Hypothalamus (tissue), 51 donors: Measurements from ENCODE around the gene TXN2.
"Not testable (repeated sequence)": the region's sequence is repeated elsewhere in the genome, so short reads cannot be mapped to it uniquely, and the experiment has no call there.

ENCODE experiments used
- DNase-seq, 51 donors: peaks; one replicate each; lab custom pipeline; 2025; lab: John Stamatoyannopoulos, UW

Gene TXN2

DNA sequence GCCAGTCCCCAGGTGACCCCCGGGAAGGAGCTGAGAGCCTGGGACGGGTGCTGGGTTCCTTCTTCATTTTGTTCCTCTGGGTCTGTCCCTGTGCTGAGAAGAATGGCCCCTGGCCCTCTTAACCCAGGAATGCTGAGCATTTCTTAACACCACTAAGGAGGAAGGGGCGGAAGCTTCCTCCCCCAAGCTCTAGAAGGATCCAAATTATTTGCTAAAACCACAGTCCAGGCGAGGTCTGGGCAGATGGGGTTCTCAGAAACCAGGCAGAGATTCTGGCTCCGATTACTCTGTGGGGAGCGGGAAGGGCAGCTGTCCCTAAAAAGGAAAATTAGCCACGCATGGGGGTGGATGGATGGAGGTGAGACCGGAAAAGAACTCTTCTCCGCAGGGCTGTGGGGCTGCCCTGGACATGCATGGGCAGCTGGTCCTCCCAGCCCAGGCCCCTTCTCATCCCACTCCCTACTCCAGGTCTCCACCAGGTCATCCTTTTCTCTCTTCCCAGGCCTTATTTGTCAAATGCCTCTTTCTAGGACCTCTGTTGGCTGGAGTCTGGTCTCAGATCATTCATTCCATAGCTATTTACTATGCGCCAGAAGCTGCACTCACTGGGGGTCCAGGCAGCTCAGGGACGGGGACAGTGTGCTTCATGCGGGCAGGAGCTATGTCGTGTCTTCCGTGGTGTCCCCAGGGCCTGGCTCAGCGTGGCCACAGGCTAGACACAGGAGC is 48.7 kb downstream of the TXN2 start:
- no peak for DNase-seq

DNA sequence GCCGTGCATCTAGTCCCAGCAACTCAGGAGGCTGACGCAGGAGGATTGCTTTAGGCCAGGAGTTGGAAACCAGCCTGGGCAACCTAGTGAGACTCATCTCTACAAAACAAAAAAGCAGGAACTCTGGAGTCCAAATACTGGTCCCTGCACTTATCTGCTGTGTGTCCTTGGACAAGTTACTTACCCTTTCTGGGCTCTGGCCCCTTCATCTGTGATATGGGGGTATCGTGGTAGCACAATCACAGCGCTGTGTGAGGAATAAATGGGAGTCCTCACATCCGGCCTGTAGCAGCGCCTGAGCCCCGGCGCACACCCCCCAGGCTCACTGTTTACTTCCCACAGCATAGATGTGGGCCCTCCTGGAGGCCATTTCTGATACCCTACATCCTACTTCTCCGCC is 49.5 kb downstream of the TXN2 start:
- no peak for DNase-seq

- no peak for DNase-seq
Observed at GRCh38 chr22:36430863-36431262, 50.6 kb downstream of the TXN2 start.

- not testable (repeated sequence) for DNase-seq
Observed at GRCh38 chr22:36427952-36428351, 53.5 kb downstream of the TXN2 start.

DNA sequence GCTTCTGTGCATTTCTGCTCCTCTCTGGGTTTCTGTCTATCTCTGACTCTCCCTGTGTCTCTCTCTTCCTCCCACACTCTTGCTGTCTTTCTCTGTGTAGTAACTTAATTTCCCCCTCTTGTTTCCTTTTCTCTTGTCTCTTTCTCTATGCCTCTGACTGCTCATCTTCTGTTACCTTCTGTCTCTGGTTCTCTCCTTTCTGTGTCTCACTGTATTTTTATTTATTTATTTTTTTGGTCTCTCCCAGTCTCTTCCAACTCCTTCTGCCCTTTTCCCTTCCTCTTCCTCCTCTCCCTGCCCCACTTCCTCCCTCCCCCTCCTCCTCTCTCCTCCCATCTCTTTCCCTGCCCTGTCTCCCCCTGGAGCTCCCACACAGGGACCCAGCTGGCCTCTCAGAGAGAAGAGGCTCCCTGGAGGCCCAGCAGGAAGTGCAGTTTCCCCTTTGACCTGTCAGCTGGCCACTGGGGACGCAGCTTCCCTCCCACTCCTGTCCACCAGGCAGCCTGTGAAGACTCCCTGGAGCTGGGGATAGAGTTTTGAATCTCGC is 55.4 kb downstream of the TXN2 start:
- peak in 1 of 51 donors; percentile 16 for DNase-seq

DNA sequence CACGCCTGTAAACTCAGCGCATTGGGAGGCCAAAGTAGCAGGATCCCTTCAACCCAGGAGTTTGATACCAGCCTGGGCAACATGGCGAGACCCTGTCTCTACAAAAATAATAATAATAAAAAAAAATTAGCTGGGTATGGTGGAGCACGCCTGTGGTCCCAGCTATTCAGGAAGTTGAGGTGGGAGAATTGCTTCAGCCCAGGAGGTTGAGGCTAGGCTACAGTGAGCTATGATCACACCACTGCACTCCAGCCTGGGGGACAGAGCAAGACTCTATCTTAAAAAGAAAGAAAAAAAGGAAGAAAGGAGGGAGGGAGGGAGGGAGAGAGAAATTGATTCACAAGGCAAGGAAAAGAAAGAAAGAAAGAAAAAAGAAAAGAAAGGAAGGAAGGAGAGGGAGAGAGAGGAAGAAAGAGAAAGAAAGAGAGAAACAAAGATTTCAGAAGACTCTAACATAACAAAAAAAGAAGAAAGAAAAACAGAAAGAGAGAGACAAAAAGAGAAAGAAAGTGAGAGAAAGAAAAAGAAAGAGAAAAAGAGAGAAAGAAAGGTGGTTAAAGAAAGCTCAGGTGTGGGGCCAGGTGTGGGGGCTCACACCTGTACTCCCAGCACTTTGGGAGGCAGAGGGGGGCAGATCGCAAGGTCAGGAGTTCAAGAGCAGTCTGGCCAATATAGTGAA is 56.4 kb downstream of the TXN2 start:
- DNase-seq, result no peak

GRCh38 chr22:36424466-36424865 is 57.0 kb downstream of the TXN2 start:
- DNase-seq, result not testable (repeated sequence)

DNA sequence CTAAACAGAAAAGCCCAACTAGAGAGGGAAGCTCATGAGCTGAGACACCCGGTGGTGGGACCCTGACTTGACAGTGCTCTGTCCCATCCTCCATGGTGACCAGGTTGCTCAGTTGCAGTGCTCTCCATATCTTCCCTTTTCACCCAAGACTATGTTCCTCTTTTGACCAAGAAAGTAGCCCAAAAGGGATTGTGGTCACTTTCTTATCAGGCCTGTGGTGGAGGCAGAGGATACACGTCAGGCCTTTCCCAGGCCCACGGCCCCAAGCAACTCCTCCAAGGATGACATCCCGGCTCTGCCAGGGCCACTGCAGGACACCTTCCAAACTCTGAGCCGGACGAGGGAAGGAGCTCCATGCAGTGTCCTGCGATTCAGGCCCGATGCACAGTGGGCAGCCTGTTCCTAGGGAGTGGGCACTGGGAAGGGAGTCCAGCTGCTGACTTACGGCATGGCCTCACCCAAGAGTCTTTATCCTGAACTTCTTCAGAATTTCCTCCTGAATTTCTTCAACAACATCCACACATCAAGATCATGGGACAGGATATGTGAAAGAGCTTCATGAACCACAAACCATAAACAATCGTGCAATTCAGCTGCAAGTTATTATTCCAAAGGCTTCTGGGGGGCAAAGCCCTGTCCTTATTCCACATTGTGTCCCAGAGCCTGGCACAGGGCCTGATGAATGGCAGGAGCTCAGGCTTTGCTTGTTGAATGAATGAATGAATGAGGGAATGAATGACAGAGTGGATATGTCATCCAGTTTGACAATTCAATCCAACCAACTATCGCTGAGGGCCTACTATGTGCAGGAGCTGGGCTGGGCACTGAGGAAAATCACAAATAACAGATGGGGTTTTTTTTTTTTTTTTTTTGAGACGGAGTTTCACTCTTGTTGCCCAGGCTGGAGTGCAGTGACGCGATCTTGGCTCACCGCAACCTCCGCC is 57.7 kb downstream of the TXN2 start:
- DNase-seq, result peak in 1 of 51 donors; percentile 1

- no peak for DNase-seq
Observed at GRCh38 chr22:36422287-36423014, 59.0 kb downstream of the TXN2 start.

DNA sequence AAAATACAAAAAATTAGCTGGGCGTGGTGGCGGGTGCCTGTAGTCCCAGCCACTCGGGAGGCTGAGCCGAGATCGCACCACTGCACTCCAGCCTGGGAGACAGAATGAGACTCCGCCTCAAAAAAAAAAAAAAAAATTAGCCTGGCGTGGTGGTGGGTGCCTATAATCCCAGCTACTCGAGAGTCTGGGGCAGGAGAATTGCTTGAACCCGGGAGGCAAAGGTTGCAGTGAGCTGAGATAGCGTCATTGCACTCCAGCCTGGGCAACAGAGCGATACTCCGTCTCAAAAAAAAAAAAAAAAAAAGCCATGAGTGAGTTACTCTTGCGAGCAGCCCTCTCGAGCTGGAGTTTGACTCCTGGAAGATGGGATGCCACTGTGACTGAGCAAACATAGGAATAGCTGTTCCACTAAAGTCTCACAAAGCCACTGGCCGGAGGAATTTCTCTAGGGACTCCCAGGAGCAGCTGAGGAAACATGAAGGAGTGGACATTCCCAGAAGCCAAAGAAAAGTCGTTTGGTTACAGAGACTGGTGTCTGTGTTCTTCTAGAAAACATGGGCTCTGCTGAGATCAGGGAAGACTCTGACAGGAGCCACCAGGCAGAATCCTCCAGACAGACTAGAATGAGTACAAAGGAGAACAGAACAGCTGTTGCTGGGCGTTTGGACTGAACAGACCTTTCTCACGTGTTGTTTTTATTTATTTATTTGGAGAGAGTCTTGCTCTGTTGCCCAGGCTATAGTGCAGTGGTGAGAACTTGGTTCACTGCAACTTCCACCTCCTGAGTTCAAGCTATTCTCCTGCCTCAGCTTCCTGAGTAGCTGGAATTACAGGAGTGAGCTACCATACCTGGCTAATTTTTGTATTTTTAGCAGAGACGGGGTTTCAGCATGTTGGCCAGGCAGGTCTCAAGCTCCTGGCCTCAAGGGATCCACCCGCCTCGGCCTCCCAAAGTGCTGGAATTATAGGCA is 61.2 kb downstream of the TXN2 start:
- no peak for DNase-seq

- peak in 17 of 51 donors; percentile 5 to 52 (median 14) for DNase-seq
Observed at GRCh38 chr22:36419177-36419911, 62.1 kb downstream of the TXN2 start.

DNA sequence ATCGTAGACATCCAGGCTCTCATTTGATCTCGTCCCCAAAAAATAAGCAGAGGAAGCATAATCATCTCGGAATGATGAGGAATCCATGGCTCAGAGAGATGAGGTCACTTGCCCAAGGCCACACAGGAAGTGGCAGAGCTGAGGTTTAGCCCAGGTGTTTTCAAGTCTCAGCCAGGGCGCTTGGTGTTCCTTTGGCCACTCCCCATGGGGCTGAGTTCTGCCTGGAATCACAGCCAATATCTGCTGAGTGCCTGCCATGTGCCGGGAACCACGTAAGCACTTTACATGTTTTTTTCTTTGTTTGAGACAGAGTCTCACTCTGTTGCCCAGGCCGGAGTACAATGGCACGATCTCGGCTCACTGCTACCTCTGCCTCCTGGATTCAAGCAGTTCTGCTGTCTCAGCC is 64.2 kb downstream of the TXN2 start:
- DNase-seq, result no peak
